Lower leg skin (tissue), 4 donors: ENCODE results near the gene LRRC25. TPM values are rescaled to one million over a fixed set of nuclear protein-coding genes. Genes with fewer than 3 reads are reported as not detected.

Source experiments
- DNase-seq, 2 donors: peaks; one replicate each; pipeline ENCODE4 v3.0.0-alpha.2; 2019; ENCODE audit warnings: low spot score in 2 of 2
- H3K4me3 ChIP-seq: fragments of 200-600 bp; sonication (generic); 2 replicates; pipeline ENCODE4 v1.5.1; 2017; ENCODE audit warnings: mild to moderate bottlenecking, low read depth; ENCODE audit not compliant: poor library complexity, severe bottlenecking
- POLR2A ChIP-seq, 2 donors: fragments of 450-650 bp; IDR thresholded peaks; one replicate each; pipeline ENCODE4 v1.6.1; 2016 to 2017; ENCODE audit warnings: antibody characterized with exemption in 2 of 2, mild to moderate bottlenecking in 1 of 2, moderate library complexity in 1 of 2
- WGBS, 2 donors: methylation state at CpG; one replicate each; pipeline ENCODE4 v1.1.5; 2018; 5-methylcytosine and 5-hydroxymethylcytosine counted together
- intact Hi-C: fragments of 100-400 bp; cut with DNase I; formaldehyde crosslinking; loops from one replicate; pipeline ENCODE4 v1.15.0; 2023; ENCODE audit warnings: low total_unique reads
- total RNA-seq, 4 donors: library from RNA; depleted of rRNA; stranded (reverse); fragments of >200 nt; gene quantifications; one replicate each; pipeline ENCODE4 v1.1.0, GENCODE V29; 2016
- TF ChIP-seq, protein P1 (sequence below), 3 donors: fragments of 450-650 bp; IDR thresholded peaks; one replicate each; pipeline ENCODE4 v1.5.1; 2016; ENCODE audit warnings: antibody characterized with exemption in 3 of 3, mild to moderate bottlenecking in 3 of 3, moderate library complexity in 2 of 3

The LRRC25 gene
- total RNA-seq, 4 donors from 2014 or later = 1.2 to 3.4 (median 2.2) TPM; not detected in 1

DNA sequence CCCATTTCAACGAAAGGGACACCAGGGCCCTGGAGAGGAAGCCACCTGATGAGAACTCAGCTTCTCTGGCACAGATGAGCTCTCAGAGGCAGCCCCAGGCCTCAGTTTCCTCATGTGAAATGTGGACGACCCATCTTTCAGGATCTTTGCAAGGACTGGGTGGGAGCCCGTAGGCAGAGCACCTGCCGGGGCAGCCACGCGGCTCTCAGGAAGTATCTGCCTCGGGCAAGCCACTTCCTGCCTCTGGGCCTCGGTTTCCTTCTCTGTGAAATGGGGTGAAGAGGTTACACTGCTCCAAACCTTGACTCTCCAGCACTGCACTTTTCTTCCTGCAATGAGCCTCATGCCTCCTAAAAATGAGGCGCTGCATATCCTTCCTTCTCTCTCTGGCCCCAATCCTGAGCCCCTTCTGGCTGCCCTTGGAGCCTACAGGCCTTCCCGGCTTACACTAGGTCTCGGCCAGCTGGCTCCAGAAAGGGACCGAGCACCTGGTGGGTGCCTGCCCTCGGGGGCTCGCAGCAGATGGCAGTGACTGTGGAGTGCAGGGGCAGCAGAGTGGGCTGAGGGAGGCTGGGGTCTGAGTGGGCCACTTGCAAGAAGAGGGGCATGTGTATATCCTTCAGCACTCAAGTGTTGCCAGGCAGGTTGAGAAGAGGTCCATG is 25.2 kb upstream of the LRRC25 start:
- no peak overlapping the region for H3K4me3 ChIP-seq
- no peak for DNase-seq
- intact Hi-C loops = no loop called here
- no peak for TF ChIP-seq POLR2A (IDR thresholded peaks at IDR 0.05)
- TF ChIP-seq, protein P1, sequence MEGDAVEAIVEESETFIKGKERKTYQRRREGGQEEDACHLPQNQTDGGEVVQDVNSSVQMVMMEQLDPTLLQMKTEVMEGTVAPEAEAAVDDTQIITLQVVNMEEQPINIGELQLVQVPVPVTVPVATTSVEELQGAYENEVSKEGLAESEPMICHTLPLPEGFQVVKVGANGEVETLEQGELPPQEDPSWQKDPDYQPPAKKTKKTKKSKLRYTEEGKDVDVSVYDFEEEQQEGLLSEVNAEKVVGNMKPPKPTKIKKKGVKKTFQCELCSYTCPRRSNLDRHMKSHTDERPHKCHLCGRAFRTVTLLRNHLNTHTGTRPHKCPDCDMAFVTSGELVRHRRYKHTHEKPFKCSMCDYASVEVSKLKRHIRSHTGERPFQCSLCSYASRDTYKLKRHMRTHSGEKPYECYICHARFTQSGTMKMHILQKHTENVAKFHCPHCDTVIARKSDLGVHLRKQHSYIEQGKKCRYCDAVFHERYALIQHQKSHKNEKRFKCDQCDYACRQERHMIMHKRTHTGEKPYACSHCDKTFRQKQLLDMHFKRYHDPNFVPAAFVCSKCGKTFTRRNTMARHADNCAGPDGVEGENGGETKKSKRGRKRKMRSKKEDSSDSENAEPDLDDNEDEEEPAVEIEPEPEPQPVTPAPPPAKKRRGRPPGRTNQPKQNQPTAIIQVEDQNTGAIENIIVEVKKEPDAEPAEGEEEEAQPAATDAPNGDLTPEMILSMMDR (IDR thresholded peaks at IDR 0.05) = no peak
- WGBS, 2 donors = 79 to 81% methylated on average over 14 of the region's 14 CpGs

DNA sequence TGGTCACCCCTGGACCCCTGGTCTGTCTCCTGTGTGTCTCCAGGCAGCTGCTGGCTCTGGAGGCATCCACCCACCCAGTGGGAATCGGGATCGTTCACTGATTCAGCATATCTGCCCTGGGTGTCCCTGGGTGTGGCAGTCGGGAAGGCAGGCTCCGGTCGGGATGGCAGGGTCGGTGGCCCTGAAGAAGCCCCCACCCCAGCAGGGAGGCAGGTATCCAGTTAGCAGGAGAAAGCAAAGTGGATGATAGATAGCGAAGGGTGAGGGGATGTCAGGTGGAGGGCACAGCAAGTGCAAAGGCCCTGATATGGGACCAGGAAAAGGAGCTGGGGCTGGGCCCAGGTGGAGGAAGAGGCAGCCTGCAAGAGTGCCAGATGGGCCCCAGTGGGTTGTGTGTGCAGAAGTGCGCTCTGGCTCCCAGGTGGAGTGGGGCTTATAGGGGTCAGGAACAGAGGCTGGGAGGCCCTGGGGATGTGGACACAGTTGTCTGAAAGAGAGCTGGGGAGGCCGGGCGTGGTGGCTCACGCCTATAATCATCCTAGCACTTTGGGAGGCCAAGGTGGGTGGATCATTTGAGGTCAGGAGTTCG is 24.0 kb upstream of the LRRC25 start:
- TF ChIP-seq, protein P1 (IDR thresholded peaks at IDR 0.05) = no peak
- no peak for TF ChIP-seq POLR2A (IDR thresholded peaks at IDR 0.05)
- WGBS, 2 donors = 56 to 60% methylated on average over 12 of the region's 12 CpGs
- intact Hi-C loops = no loop called here
- DNase-seq = no peak
- no peak overlapping the region for H3K4me3 ChIP-seq

DNA sequence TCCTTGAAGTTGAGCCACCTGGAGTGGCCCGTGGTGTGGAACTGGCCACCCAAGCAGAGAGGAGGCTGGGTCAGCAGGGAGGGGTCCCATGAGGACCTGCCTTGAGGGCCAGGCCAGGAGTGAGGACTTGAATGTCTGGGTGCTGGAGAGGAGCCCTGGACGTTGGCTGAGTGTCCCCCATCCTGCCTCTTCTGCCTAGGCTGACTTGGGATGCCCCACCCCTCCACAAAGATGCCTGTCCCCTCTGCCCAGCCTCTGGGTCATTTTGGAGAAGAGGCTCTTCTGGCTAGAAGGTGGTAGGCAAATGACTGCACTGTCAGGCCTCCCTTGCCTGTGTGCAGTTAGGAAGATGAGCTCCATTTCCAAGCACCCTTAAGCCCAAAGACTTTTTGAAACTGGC is 23.5 kb upstream of the LRRC25 start:
- no peak overlapping the region for H3K4me3 ChIP-seq
- WGBS, 2 donors = 29 to 43% methylated on average over 2 of the region's 2 CpGs
- no peak for DNase-seq
- intact Hi-C loops = no loop called here
- TF ChIP-seq POLR2A (IDR thresholded peaks at IDR 0.05) = no peak
- TF ChIP-seq, protein P1 (IDR thresholded peaks at IDR 0.05) = no peak

DNA sequence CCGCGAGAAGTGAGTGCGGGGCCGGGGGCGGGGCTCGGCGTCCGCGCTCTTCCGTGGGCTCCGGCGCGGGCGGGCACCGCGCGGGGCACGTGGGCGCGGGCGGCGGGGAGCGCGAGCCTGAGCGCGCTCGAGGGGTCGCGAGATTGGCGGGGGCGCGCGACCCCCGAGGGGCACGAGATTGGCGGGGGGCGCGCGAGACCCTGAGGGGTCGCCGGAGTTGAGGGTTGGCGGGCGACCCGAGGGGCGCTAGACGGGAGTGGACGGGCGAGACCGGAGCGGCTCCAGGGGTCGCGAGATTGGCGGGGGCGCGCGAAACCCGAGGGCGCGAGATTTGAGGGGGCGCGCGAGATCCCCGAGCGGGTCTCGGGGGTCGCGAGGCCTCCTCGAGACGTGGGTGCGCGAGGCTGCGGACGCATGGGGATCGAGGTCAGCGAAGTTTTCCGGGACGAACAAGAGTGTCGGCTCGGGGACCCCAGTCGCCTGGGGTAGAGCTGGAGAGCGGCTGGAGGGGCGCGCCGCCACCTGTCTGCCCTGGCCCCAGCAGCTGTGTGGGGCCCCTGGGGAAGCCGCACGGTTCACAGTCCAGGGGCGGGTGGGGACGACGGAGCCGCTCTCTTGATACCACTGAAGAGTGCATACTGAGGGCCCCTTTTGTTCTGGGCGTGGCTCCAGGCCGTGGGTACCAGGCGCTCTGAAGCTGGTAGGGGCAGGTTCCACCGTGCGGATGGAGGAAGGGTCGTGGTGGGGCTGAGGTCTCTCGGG is 22.5 kb upstream of the LRRC25 start:
- TF ChIP-seq POLR2A (IDR thresholded peaks at IDR 0.05) = no peak
- TF ChIP-seq, protein P1 (IDR thresholded peaks at IDR 0.05) = no peak

DNA sequence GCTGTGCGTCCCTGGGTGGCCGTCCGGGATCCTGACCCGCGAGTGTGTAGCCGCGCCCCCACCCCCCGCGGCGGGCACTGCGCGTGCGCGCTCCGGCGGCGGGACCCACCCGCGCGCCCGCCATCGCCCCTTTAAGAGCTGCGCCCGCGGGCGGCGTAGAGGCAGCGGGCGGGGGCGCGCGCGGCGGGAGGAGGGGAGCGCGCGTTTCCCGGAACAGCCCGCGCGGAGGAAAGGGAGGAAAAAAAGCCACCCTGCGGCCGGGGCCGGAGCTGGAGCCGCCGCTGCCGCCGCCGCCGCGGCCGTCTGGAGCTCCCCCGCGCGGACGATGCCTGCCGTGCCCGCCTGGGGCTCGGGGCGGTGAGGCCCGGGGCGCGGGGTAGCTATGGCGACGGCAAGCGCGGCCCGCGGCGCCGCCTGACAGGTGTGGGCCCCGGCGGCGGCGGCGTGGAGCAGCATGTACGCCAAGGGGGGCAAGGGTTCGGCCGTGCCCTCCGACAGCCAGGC is 21.8 kb upstream of the LRRC25 start, which contains the start of gene SSBP4:
Gene SSBP4 (plus strand): TSS at position 204 of the 504 bp plus-strand sequence. CDS start 251 bp downstream, at position 455.
- TF ChIP-seq POLR2A (IDR thresholded peaks at IDR 0.05) = no peak
- TF ChIP-seq, protein P1 (IDR thresholded peaks at IDR 0.05) = no peak
- WGBS, 2 donors = 0 to 2% methylated on average over 42 to 57 of the region's 80 CpGs
- peak within 1 kb of the TSS; percentile 64 for H3K4me3 ChIP-seq
- no peak for DNase-seq
- intact Hi-C loops = no loop called here

More for the DNA sequence above, 22.5 kb upstream of the LRRC25 start:
- WGBS, 2 donors = 2% methylated on average over 45 to 74 of the region's 97 CpGs
- peak overlapping the region; percentile 64 for H3K4me3 ChIP-seq
- no peak for DNase-seq
- intact Hi-C loops = no loop called here
